ENCODE results near the gene RNF167. TPM values are rescaled to one million over a fixed set of nuclear protein-coding genes. Genes with fewer than 3 reads are reported as not detected.

Gene RNF167
- total and polyA plus RNA-seq, 2 of the 13 experiments (the other 11 are each of a cell fraction or from before 2014, with no cell fraction given) = 44.1 to 45.4 TPM

GRCh38 chr17:4950075-4950745 lies 10.1 kb downstream of the RNF167 start (continued):
- no peak for TF ChIP-seq PLSCR1 (CRISPR knock-in tag; IDR thresholded peaks at IDR 0.05; ENCODE audit: borderline replicate concordance)
- TF ChIP-seq ZBTB42 (CRISPR knock-in tag; IDR thresholded peaks at IDR 0.05) = no peak
- TF ChIP-seq NAIF1 (CRISPR knock-in tag; IDR thresholded peaks at IDR 0.05; ENCODE audit: borderline replicate concordance) = no peak
- no peak for TF ChIP-seq ZUFSP (CRISPR knock-in tag; IDR thresholded peaks at IDR 0.05; ENCODE audit: borderline replicate concordance)
- no peak for TF ChIP-seq ATRX (CRISPR knock-in tag; IDR thresholded peaks at IDR 0.05; ENCODE audit: borderline replicate concordance)
- TF ChIP-seq MXD3 (CRISPR knock-in tag; IDR thresholded peaks at IDR 0.05) = no peak
- TF ChIP-seq ZNF776 (CRISPR knock-in tag; IDR thresholded peaks at IDR 0.05) = 0 out of 2 replicates have a peak, but pooled peaks have one; percentile 34
- TF ChIP-seq ZBTB8A (CRISPR knock-in tag; IDR thresholded peaks at IDR 0.05; ENCODE audit: borderline replicate concordance, low read depth) = no peak
- TF ChIP-seq LBX2 (CRISPR knock-in tag; IDR thresholded peaks at IDR 0.05; ENCODE audit: borderline replicate concordance) = no peak
- peak; percentile 78 for TF ChIP-seq MXD1 (CRISPR knock-in tag; IDR thresholded peaks at IDR 0.05)
- TF ChIP-seq ZNF362 (CRISPR knock-in tag; IDR thresholded peaks at IDR 0.05; ENCODE audit: borderline replicate concordance) = no peak
- TF ChIP-seq TCF7 (IDR thresholded peaks at IDR 0.05; ENCODE audit: low read depth) = no peak
- no peak; the same call in none of the 2 replicates for TF ChIP-seq BRD4 (CRISPR knock-in tag; IDR thresholded peaks at IDR 0.05)
- TF ChIP-seq RERE (CRISPR knock-in tag; IDR thresholded peaks at IDR 0.05; ENCODE audit: low read depth) = no peak
- TF ChIP-seq MATR3 (CRISPR knock-in tag; IDR thresholded peaks at IDR 0.05) = no peak
- no peak for TF ChIP-seq IRF9 (CRISPR knock-in tag; IDR thresholded peaks at IDR 0.05; ENCODE audit: borderline replicate concordance)

All from HepG2 (cell line).